CD4-positive, alpha-beta T cell (primary cell): ENCODE results near the gene CTNNA2. TPM values are rescaled to one million over a fixed set of nuclear protein-coding genes. Genes with fewer than 3 reads are reported as not detected.

Source experiments
- ATAC-seq: fragments of 200-7000 bp; cut with Tn5 transposase; one replicate; pipeline ENCODE4 v1.10.0; 2022; ENCODE audit warnings: mild to moderate bottlenecking; ENCODE audit not compliant: poor library complexity
- CTCF ChIA-PET: fragments of 350-600 bp; sonication (Branson Sonifier 250); formaldehyde crosslinking; loops from one replicate; lab custom pipeline; 2021; ENCODE audit warnings: antibody characterized with exemption, inconsistent platforms; lab: Charles Lee
- POLR2A ChIA-PET: fragments of 350-600 bp; sonication (Branson Sonifier 250); formaldehyde crosslinking; loops from one replicate; lab custom pipeline; 2021; ENCODE audit warnings: antibody characterized with exemption, inconsistent platforms; lab: Charles Lee
- DNase-seq, 14 experiments: peaks; one replicate each; pipeline ENCODE4 v3.0.0-alpha.2; 2013 to 2020; ENCODE audit warnings: mixed read lengths in 2 of 14
- H3K27ac ChIP-seq, 2 donors: one replicate each; pipeline versions ENCODE4 v1.5.1 to v1.7.0; 2013; ENCODE audit warnings: low read length in 2 of 2, low read depth in 1 of 2, mild to moderate bottlenecking in 1 of 2
- H3K27me3 ChIP-seq, 2 experiments: 1 replicate in 1 of 2; 2 replicates in 1 of 2; pipeline versions ENCODE4 v1.6.1 to v1.7.0; 2013; ENCODE audit warnings: low read length in 2 of 2, control low read depth in 1 of 2, mild to moderate bottlenecking in 1 of 2, moderate library complexity in 1 of 2; ENCODE audit not compliant: insufficient read depth in 2 of 2, control insufficient read depth in 1 of 2
- H3K36me3 ChIP-seq: one replicate; pipeline ENCODE4 v1.6.1; 2013; ENCODE audit warnings: low read length, control low read depth; ENCODE audit not compliant: insufficient read depth
- H3K4me1 ChIP-seq: one replicate; pipeline ENCODE4 v1.6.1; 2013; ENCODE audit warnings: low read length, control low read depth; ENCODE audit not compliant: insufficient read depth
- H3K4me3 ChIP-seq: one replicate; pipeline ENCODE4 v1.5.1; 2013; ENCODE audit warnings: mild to moderate bottlenecking, low read length, moderate library complexity
- H3K9me3 ChIP-seq, 2 experiments: 1 replicate in 1 of 2; 2 replicates in 1 of 2; pipeline versions ENCODE4 v1.6.1 to v1.7.0; 2013; ENCODE audit warnings: low read length in 2 of 2, mild to moderate bottlenecking in 2 of 2, control low read depth in 1 of 2, moderate library complexity in 1 of 2; ENCODE audit not compliant: control insufficient read depth in 1 of 2, insufficient read depth in 1 of 2
- H3K27ac Mint-ChIP-seq: one replicate; pipeline ENCODE4 v1.8.0; 2020; ENCODE audit warnings: mixed read lengths
- H3K27me3 Mint-ChIP-seq: one replicate; pipeline ENCODE4 v1.8.0; 2021; ENCODE audit warnings: mixed read lengths
- H3K36me3 Mint-ChIP-seq: one replicate; pipeline ENCODE4 v1.8.0; 2021; ENCODE audit warnings: low read depth, mixed read lengths
- H3K4me1 Mint-ChIP-seq: one replicate; pipeline ENCODE4 v1.8.0; 2021; ENCODE audit warnings: low read depth, mixed read lengths
- H3K4me3 Mint-ChIP-seq: one replicate; pipeline ENCODE4 v1.8.0; 2020; ENCODE audit warnings: mild to moderate bottlenecking, mixed read lengths
- H3K9me3 Mint-ChIP-seq: one replicate; pipeline ENCODE4 v1.8.0; 2020; ENCODE audit warnings: mixed read lengths
- CTCF ChIP-seq: fragments of 200-600 bp; IDR thresholded peaks from one replicate; pipeline ENCODE4 v1.8.0; 2022; ENCODE audit warnings: antibody characterized with exemption, mild to moderate bottlenecking
- intact Hi-C, 2 experiments: fragments of 100-400 bp; cut with DNase I in 1 of 2; cut with micrococcal nuclease in 1 of 2; formaldehyde crosslinking; loops; one replicate each; pipeline versions ENCODE4 v1.15.1 to v1.9.0; 2023 to 2025; cut with DNase I, micrococcal nuclease
- total RNA-seq, 174 experiments: library from RNA in 2 of 174; stranded (reverse) in 2 of 174; gene quantifications; one replicate each; pipeline ENCODE4 v1.2.3 and lab custom pipeline; 2021 to 2026

CTNNA2 gene
- total RNA-seq, 2 experiments from 2014 or later = not detected

GRCh38 chr2:80363791-80364349 lies 851.0 kb downstream of the CTNNA2 start:
- H3K27ac Mint-ChIP-seq = no peak overlapping the region
- no peak overlapping the region for H3K4me3 ChIP-seq
- no peak overlapping the region for H3K27ac ChIP-seq
- DNase-seq (no peak), ATAC-seq (no peak)
- no peaks in the 10 kb centered on the region for H3K9me3 ChIP-seq
- no peak overlapping the region for H3K4me3 Mint-ChIP-seq
- H3K36me3 ChIP-seq = no peaks in the 10 kb centered on the region
- no peaks in the 10 kb centered on the region for H3K4me1 ChIP-seq
- CTCF ChIA-PET = no interaction called here
- TF ChIP-seq CTCF = no peak
- intact Hi-C loops = no loop called here
- H3K4me1 Mint-ChIP-seq = no peaks in the 10 kb centered on the region
- no peaks in the 10 kb centered on the region for H3K36me3 Mint-ChIP-seq
- peaks cover 7% of the 10 kb centered on the region for H3K9me3 Mint-ChIP-seq
- no peaks in the 10 kb centered on the region for H3K27me3 Mint-ChIP-seq
- no peaks in the 10 kb centered on the region for H3K27me3 ChIP-seq
- POLR2A ChIA-PET = no interaction called here

- Mint-ChIP-seq H3K27me3 (no peaks in the 10 kb centered on the region), H3K4me1 (no peaks in the 10 kb centered on the region), H3K9me3 (peaks cover 5% of the 10 kb centered on the region), H3K4me3 (no peak overlapping the region), H3K27ac (no peak overlapping the region), H3K36me3 (no peaks in the 10 kb centered on the region)
- H3K27ac ChIP-seq = no peak overlapping the region
- H3K4me3 ChIP-seq = no peak overlapping the region
- no peaks in the 10 kb centered on the region for H3K4me1 ChIP-seq
- H3K9me3 ChIP-seq = no peaks in the 10 kb centered on the region
- no peak for DNase-seq
- H3K36me3 ChIP-seq = no peaks in the 10 kb centered on the region
- intact Hi-C loops = no loop called here
- ChIA-PET POLR2A (no interaction called here), CTCF (no interaction called here)
- ATAC-seq = no peak
- TF ChIP-seq CTCF = no peak
- no peaks in the 10 kb centered on the region for H3K27me3 ChIP-seq
These were observed 851.8 kb downstream of the CTNNA2 start for GRCh38 chr2:80364524-80365212.

- intact Hi-C loops = no loop called here
- ATAC-seq = no peak
These were observed 852.9 kb downstream of the CTNNA2 start for GRCh38 chr2:80365762-80366161.

More at GRCh38 chr2:80365762-80366161, 852.9 kb downstream of the CTNNA2 start:
- ChIA-PET POLR2A (no interaction called here), CTCF (no interaction called here)
- Mint-ChIP-seq H3K36me3 (no peaks in the 10 kb centered on the region), H3K9me3 (peaks cover 5% of the 10 kb centered on the region), H3K27ac (no peak overlapping the region), H3K27me3 (no peaks in the 10 kb centered on the region), H3K4me1 (no peaks in the 10 kb centered on the region), H3K4me3 (no peak overlapping the region)
- no peak for TF ChIP-seq CTCF
- no peaks in the 10 kb centered on the region for H3K4me1 ChIP-seq
- DNase-seq = no peak
- H3K27ac ChIP-seq = no peak overlapping the region
- H3K4me3 ChIP-seq = no peak overlapping the region
- H3K27me3 ChIP-seq = no peaks in the 10 kb centered on the region
- no peaks in the 10 kb centered on the region for H3K9me3 ChIP-seq
- H3K36me3 ChIP-seq = no peaks in the 10 kb centered on the region
